ENCODE data around the gene VPS8. TPM values are rescaled to one million over a fixed set of nuclear protein-coding genes. Genes with fewer than 3 reads are reported as not detected.

Gene VPS8
- total RNA-seq, 1 experiment from 2014 or later = 39.7 TPM

DNA sequence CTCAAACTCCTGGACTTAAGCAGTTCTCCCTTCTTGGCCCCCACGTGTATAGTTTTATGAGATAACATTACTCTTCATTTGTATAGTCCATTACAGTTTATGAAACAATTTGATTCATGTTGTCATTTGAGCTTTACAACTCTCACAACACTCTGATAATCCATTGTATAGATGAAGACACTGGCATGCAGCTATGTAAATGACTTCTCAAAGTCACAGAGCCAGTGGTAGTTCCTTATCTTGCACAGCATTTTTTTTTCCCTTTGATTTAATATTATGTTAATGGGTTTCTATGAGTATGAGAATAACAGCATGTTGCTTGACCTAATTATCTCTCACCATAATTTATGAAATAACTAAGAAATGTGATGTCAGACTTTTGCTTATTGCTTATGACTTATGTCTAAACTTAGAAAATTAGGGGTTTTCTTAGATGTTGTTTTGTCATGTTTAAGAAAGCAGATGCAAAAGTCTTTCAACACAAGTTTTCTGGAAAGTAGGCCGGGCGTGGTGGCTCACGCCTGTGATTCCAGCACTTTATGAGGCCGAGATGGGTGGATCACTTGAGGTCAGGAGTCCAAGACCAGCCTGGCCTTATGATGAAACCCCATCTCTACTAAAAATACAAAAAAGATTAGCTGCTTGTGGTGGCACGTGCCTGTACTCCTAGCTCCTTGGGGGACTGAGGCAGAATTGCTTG lies 13.3 kb downstream of the VPS8 start:
- WGBS (ENCODE audit: extremely low coverage, insufficient read length, low lambda C conversion rate) = no CpG with 5 or more reads among the region's 6 CpGs
- H3K4me3 Mint-ChIP-seq = no peak overlapping the region

More for the DNA sequence above, 13.3 kb downstream of the VPS8 start:
- TF ChIP-seq CTCF (conservative IDR thresholded peaks at IDR 0.05) = no peak
- Mint-ChIP-seq H3K9me3 (no peaks in the 10 kb centered on the region), H3K36me3 (ENCODE audit: insufficient read depth in 1 of 3, low read depth in 3 of 3) (peaks cover 3 to 10% (median 8%) of the 10 kb centered on the region in 3 experiments; a peak in 6 of 7 replicates), H3K27ac (no peak overlapping the region), H3K27me3 (ENCODE audit: low read depth) (no peaks in the 10 kb centered on the region), H3K4me1 (no peaks in the 10 kb centered on the region)
- H3K27me3 ChIP-seq (ENCODE audit: insufficient read depth, low read length) = no peaks in the 10 kb centered on the region
- no peak overlapping the region for H2AK5ac ChIP-seq (ENCODE audit: insufficient read length, low read length)
- no peak overlapping the region for H3T11ph ChIP-seq (ENCODE audit: low read length)
- no peak overlapping the region for H3K4me2 ChIP-seq (ENCODE audit: insufficient read depth, insufficient read length, low read length)
- H3K4ac ChIP-seq (ENCODE audit: low read depth, low read length) = no peak overlapping the region
- H4K5ac ChIP-seq (ENCODE audit: insufficient read length, low read depth, low read length) = no peak overlapping the region
- H3K79me1 ChIP-seq (ENCODE audit: insufficient read depth, low read depth, low read length, poor library complexity, severe bottlenecking) = no peaks in the 10 kb centered on the region
- H3K18ac ChIP-seq (ENCODE audit: insufficient read length, low read depth, low read length) = no peak overlapping the region
- no peak for DNase-seq
- H4K91ac ChIP-seq (ENCODE audit: insufficient read length, low read depth, low read length) = no peak overlapping the region
- no peaks in the 10 kb centered on the region for H3K79me2 ChIP-seq (ENCODE audit: insufficient read depth, low read length)
- H2BK20ac ChIP-seq (ENCODE audit: low read depth, low read length, poor library complexity, severe bottlenecking) = no peak overlapping the region
- H2BK15ac ChIP-seq (ENCODE audit: low read depth, low read length) = no peak overlapping the region
- no peaks in the 10 kb centered on the region for H3K23me2 ChIP-seq (ENCODE audit: insufficient read length, low read depth, low read length, poor library complexity, severe bottlenecking)
- no peaks in the 10 kb centered on the region for H4K20me1 ChIP-seq (ENCODE audit: control insufficient read depth, insufficient read depth, insufficient read length)
- no peaks in the 10 kb centered on the region for H3K4me1 ChIP-seq (ENCODE audit: insufficient read depth, low read length)
- no peak overlapping the region for H3K27ac ChIP-seq (ENCODE audit: insufficient read length, low read depth, low read length)
- no peak overlapping the region for H2BK5ac ChIP-seq (ENCODE audit: insufficient read length, low read length)
- no peak overlapping the region for H3K56ac ChIP-seq (ENCODE audit: insufficient read length, low read depth, low read length)
- H2BK12ac ChIP-seq (ENCODE audit: insufficient read length, low read depth, low read length) = no peak overlapping the region
- H4K8ac ChIP-seq (replicated peaks; ENCODE audit: insufficient read length, low read depth, low read length) = no peak overlapping the region
- no peak overlapping the region for H3K23ac ChIP-seq (ENCODE audit: insufficient read length, low read depth, low read length)
- H3K14ac ChIP-seq (ENCODE audit: insufficient read depth, low read length) = no peak overlapping the region
- H3K9me3 ChIP-seq (ENCODE audit: control insufficient read depth, low read depth, low read length) = no peaks in the 10 kb centered on the region
- no peak overlapping the region for H2AFZ ChIP-seq (ENCODE audit: low read length)
- no peak overlapping the region for H3K9ac ChIP-seq (ENCODE audit: extremely low read depth, insufficient read length, low read length)
- H2BK120ac ChIP-seq (ENCODE audit: low read depth, low read length, poor library complexity, severe bottlenecking) = no peak overlapping the region
